ENCODE data around the gene CCM2. TPM values are rescaled to one million over a fixed set of nuclear protein-coding genes. Genes with fewer than 3 reads are reported as not detected.

CCM2 gene
- total and polyA plus RNA-seq, 2 experiments from 2014 or later = 24.9 to 40.1 TPM

GRCh38 chr7:45070254-45070642 lies 70.2 kb downstream of the CCM2 start (continued):
- TF ChIP-seq, protein P1, sequence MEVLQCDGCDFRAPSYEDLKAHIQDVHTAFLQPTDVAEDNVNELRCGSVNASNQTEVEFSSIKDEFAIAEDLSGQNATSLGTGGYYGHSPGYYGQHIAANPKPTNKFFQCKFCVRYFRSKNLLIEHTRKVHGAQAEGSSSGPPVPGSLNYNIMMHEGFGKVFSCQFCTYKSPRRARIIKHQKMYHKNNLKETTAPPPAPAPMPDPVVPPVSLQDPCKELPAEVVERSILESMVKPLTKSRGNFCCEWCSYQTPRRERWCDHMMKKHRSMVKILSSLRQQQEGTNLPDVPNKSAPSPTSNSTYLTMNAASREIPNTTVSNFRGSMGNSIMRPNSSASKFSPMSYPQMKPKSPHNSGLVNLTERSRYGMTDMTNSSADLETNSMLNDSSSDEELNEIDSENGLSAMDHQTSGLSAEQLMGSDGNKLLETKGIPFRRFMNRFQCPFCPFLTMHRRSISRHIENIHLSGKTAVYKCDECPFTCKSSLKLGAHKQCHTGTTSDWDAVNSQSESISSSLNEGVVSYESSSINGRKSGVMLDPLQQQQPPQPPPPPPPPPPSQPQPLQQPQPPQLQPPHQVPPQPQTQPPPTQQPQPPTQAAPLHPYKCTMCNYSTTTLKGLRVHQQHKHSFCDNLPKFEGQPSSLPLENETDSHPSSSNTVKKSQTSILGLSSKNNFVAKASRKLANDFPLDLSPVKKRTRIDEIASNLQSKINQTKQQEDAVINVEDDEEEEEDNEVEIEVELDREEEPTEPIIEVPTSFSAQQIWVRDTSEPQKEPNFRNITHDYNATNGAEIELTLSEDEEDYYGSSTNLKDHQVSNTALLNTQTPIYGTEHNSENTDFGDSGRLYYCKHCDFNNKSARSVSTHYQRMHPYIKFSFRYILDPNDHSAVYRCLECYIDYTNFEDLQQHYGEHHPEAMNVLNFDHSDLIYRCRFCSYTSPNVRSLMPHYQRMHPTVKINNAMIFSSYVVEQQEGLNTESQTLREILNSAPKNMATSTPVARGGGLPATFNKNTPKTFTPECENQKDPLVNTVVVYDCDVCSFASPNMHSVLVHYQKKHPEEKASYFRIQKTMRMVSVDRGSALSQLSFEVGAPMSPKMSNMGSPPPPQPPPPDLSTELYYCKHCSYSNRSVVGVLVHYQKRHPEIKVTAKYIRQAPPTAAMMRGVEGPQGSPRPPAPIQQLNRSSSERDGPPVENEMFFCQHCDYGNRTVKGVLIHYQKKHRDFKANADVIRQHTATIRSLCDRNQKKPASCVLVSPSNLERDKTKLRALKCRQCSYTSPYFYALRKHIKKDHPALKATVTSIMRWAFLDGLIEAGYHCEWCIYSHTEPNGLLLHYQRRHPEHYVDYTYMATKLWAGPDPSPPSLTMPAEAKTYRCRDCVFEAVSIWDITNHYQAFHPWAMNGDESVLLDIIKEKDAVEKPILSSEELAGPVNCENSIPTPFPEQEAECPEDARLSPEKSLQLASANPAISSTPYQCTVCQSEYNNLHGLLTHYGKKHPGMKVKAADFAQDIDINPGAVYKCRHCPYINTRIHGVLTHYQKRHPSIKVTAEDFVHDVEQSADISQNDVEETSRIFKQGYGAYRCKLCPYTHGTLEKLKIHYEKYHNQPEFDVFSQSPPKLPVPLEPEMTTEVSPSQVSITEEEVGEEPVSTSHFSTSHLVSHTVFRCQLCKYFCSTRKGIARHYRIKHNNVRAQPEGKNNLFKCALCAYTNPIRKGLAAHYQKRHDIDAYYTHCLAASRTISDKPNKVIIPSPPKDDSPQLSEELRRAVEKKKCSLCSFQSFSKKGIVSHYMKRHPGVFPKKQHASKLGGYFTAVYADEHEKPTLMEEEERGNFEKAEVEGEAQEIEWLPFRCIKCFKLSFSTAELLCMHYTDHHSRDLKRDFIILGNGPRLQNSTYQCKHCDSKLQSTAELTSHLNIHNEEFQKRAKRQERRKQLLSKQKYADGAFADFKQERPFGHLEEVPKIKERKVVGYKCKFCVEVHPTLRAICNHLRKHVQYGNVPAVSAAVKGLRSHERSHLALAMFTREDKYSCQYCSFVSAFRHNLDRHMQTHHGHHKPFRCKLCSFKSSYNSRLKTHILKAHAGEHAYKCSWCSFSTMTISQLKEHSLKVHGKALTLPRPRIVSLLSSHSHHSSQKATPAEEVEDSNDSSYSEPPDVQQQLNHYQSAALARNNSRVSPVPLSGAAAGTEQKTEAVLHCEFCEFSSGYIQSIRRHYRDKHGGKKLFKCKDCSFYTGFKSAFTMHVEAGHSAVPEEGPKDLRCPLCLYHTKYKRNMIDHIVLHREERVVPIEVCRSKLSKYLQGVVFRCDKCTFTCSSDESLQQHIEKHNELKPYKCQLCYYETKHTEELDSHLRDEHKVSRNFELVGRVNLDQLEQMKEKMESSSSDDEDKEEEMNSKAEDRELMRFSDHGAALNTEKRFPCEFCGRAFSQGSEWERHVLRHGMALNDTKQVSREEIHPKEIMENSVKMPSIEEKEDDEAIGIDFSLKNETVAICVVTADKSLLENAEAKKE (CRISPR knock-in tag; IDR thresholded peaks at IDR 0.05) = no peak
- TF ChIP-seq STAT1 (IDR thresholded peaks at IDR 0.05; ENCODE audit: unreplicated experiment) (no peak), CTCF (conservative IDR thresholded peaks at IDR 0.05; ENCODE audit: low read depth in 2 of 2) (no peak)
- TF ChIP-seq, protein P2, sequence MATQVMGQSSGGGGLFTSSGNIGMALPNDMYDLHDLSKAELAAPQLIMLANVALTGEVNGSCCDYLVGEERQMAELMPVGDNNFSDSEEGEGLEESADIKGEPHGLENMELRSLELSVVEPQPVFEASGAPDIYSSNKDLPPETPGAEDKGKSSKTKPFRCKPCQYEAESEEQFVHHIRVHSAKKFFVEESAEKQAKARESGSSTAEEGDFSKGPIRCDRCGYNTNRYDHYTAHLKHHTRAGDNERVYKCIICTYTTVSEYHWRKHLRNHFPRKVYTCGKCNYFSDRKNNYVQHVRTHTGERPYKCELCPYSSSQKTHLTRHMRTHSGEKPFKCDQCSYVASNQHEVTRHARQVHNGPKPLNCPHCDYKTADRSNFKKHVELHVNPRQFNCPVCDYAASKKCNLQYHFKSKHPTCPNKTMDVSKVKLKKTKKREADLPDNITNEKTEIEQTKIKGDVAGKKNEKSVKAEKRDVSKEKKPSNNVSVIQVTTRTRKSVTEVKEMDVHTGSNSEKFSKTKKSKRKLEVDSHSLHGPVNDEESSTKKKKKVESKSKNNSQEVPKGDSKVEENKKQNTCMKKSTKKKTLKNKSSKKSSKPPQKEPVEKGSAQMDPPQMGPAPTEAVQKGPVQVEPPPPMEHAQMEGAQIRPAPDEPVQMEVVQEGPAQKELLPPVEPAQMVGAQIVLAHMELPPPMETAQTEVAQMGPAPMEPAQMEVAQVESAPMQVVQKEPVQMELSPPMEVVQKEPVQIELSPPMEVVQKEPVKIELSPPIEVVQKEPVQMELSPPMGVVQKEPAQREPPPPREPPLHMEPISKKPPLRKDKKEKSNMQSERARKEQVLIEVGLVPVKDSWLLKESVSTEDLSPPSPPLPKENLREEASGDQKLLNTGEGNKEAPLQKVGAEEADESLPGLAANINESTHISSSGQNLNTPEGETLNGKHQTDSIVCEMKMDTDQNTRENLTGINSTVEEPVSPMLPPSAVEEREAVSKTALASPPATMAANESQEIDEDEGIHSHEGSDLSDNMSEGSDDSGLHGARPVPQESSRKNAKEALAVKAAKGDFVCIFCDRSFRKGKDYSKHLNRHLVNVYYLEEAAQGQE (IDR thresholded peaks at IDR 0.05; ENCODE audit: unreplicated experiment) = no peak

Data from GM23338 (cell line).